Left ventricle myocardium inferior (tissue), 1 donor: Measurements from ENCODE around the gene LRRD1. TPM values are rescaled to one million over a fixed set of nuclear protein-coding genes. Genes with fewer than 3 reads are reported as not detected.
"Not testable (repeated sequence)": the region's sequence is repeated elsewhere in the genome, so short reads cannot be mapped to it uniquely, and the experiment has no call there.

Source experiments
- DNase-seq: peaks from one replicate; pipeline ENCODE4 v3.0.0-alpha.2; 2020
- H3K27ac ChIP-seq: fragments of 200-600 bp; replicated peaks from 2 replicates; pipeline ENCODE4 v1.8.0; 2021
- H3K27me3 ChIP-seq: fragments of 200-600 bp; 2 replicates; pipeline ENCODE4 v1.8.0; 2021; ENCODE audit warnings: low read depth
- H3K36me3 ChIP-seq: fragments of 200-600 bp; 2 replicates; pipeline ENCODE4 v1.8.0; 2021
- H3K4me1 ChIP-seq: fragments of 200-600 bp; 2 replicates; pipeline ENCODE4 v1.8.0; 2021
- H3K4me3 ChIP-seq: fragments of 200-600 bp; 2 replicates; pipeline ENCODE4 v1.8.0; 2021; ENCODE audit warnings: mild to moderate bottlenecking, moderate library complexity
- H3K9me3 ChIP-seq: fragments of 200-600 bp; replicated peaks from 2 replicates; pipeline ENCODE4 v1.8.0; 2021
- intact Hi-C: fragments of 100-400 bp; cut with micrococcal nuclease; formaldehyde crosslinking; loops from one replicate; pipeline ENCODE4 v1.11.0; 2022
- total RNA-seq: library from RNA; stranded (reverse); fragmentation: NEBNext Ultra II Directional; extraction: Animal tissue kit (Norgen Biotek cat#: 25700); gene quantifications from one replicate; pipeline ENCODE4 v1.2.1, GENCODE V29; 2021
- TF ChIP-seq, protein P1 (sequence below): fragments of 200-600 bp; IDR thresholded peaks from 2 replicates; pipeline ENCODE4 v1.8.0; 2021; ENCODE audit warnings: antibody characterized with exemption, mild to moderate bottlenecking, borderline replicate concordance
- donor health status: DM: no; HTN: yes; CAD: no; lungs with severe emphysema.

The LRRD1 gene
- total RNA-seq, 1 donor from 2014 or later = not detected

DNA sequence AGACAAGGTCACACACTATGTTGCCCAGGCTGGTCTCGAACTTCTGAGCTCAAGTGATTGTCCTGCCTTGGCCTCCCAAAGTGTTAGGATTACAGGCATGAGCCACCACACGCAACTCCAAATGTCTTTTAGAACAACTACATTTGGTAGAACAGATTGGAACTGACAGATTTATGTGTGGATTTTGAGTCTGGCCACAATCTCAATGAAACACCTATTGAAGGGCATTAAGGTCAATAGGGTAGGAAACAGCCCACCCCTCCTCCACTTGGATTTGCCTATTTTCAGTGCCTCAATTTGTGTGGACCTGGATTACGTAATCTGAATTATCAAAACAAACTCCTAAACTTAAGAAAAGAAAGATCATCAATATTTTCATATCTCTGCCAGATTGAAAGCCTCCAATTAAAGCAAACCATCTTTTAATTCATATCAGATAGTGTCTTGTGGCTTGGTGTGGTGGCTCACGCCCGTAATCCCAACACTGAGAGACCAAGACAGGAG is 29.2 kb downstream of the LRRD1 start:
- Histone ChIP-seq H3K4me3 (no peak overlapping the region), H3K4me1 (no peaks in the 10 kb centered on the region), H3K36me3 (no peaks in the 10 kb centered on the region), H3K27me3 (no peaks in the 10 kb centered on the region), H3K27ac (no peak overlapping the region), H3K9me3 (no peaks in the 10 kb centered on the region)
- TF ChIP-seq, protein P1, sequence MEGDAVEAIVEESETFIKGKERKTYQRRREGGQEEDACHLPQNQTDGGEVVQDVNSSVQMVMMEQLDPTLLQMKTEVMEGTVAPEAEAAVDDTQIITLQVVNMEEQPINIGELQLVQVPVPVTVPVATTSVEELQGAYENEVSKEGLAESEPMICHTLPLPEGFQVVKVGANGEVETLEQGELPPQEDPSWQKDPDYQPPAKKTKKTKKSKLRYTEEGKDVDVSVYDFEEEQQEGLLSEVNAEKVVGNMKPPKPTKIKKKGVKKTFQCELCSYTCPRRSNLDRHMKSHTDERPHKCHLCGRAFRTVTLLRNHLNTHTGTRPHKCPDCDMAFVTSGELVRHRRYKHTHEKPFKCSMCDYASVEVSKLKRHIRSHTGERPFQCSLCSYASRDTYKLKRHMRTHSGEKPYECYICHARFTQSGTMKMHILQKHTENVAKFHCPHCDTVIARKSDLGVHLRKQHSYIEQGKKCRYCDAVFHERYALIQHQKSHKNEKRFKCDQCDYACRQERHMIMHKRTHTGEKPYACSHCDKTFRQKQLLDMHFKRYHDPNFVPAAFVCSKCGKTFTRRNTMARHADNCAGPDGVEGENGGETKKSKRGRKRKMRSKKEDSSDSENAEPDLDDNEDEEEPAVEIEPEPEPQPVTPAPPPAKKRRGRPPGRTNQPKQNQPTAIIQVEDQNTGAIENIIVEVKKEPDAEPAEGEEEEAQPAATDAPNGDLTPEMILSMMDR = no peak
- DNase-seq = no peak
- intact Hi-C loops = no loop called here

DNA sequence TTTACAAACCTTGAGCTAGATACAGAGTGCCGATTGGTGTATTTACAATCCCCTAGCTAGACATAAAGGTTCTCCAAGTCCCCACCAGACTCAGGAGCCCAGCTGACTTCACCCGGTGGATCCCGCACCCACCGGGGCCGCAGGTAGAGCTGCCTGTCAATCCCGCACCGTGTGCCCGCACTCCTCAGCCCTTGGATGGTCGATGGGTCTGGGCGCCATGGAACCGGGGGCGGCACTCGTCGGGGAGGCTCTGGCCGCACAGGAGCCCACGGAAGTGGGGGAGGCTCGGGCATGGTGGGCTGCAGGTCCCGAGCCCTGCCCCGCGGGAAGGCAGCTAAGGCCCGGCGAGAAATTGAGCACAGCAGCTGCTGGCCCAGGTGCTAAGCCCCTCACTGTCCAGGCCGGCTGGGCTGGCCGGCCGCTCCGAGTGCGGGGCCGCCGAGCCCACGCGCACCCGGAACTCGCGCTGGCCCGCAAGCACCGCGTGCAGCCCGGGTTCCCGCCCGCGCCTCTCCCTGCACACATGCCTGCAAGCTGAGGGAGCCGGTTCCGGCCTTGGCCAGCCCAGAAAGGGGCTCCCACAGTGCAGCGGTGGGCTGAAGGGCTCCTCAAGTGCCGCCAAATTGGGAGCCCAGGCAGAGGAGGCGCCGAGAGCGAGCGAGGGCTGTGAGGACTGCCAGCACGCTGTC is 35.6 kb downstream of the LRRD1 start:
- H3K27ac ChIP-seq, H3K4me3 ChIP-seq, H3K27me3 ChIP-seq, intact Hi-C loops, DNase-seq, H3K36me3 ChIP-seq, H3K9me3 ChIP-seq, H3K4me1 ChIP-seq: not testable (repeated sequence)

DNA sequence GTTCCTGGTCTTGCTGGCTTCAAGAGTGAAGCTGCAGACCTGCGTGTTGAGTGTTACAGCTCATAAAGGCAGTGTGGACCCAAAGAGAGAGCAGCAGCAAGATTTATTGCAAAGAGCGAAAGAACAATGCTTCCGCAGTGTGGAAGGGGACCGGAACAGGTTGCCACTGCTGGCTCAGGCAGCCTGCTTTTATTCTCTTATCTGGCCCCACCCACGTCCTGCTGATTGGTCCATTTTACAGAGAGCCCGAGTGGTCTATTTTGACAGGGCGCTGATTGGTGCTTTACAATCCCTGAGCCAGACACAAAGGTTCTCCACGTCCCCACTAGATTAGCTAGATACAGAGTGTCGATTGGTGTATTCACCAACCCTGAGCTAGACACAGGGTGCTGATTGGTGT is 36.2 kb downstream of the LRRD1 start:
- intact Hi-C loops, H3K27ac ChIP-seq, DNase-seq, H3K27me3 ChIP-seq, H3K36me3 ChIP-seq, H3K4me1 ChIP-seq, H3K4me3 ChIP-seq, H3K9me3 ChIP-seq: not testable (repeated sequence)

DNA sequence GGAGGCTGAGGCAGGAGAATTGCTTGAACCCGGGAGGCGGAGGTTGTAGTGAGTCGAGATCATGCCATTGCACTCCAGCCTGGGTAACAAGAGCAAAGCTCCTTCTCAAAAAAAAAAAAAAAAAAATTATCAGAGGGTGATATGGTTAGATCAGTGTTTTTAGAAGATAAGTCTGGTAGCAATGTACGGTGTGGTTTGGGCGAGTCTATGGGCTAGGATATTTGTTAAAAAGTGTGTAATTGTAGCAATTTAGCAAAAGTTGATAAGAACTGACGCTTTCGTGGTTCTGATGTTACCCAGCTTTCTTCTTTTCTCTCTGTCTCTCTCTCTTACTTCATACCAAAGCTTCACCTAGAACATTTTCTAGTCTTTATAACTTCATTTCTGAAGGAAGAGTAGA is 37.8 kb downstream of the LRRD1 start:
- H3K9me3 ChIP-seq = no peaks in the 10 kb centered on the region
- H3K4me1 ChIP-seq = no peaks in the 10 kb centered on the region
- no peaks in the 10 kb centered on the region for H3K27me3 ChIP-seq
- no peak overlapping the region for H3K27ac ChIP-seq
- TF ChIP-seq, protein P1 = no peak
- no peak overlapping the region for H3K4me3 ChIP-seq
- H3K36me3 ChIP-seq = no peaks in the 10 kb centered on the region
- DNase-seq = no peak
- intact Hi-C loops = no loop called here

DNA sequence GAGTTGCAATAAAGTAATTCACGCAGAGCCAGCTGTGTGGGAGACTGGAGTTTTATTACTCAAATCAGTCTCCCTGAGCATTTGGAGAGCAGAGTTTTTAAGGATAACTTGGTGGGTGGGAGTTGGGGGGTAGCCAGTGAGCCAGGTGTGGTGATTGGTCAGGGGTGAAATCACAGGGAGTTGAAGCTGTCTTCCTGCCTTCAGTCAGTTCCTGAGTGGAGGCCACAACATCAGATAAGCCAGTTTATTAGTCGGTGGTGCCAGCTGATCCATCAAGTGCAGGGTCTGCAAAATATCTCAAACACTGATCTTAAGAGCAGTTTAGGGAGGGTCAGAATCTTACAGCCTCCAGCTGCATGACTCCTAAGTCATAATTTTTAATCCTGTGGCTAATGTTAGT is 41.4 kb downstream of the LRRD1 start:
- Histone ChIP-seq H3K4me3 (no peak overlapping the region), H3K27ac (no peak overlapping the region), H3K9me3 (no peaks in the 10 kb centered on the region), H3K36me3 (no peaks in the 10 kb centered on the region), H3K4me1 (peaks cover 26% of the 10 kb centered on the region), H3K27me3 (no peaks in the 10 kb centered on the region)
- intact Hi-C loops = no loop called here
- TF ChIP-seq, protein P1 = no peak
- no peak for DNase-seq

DNA sequence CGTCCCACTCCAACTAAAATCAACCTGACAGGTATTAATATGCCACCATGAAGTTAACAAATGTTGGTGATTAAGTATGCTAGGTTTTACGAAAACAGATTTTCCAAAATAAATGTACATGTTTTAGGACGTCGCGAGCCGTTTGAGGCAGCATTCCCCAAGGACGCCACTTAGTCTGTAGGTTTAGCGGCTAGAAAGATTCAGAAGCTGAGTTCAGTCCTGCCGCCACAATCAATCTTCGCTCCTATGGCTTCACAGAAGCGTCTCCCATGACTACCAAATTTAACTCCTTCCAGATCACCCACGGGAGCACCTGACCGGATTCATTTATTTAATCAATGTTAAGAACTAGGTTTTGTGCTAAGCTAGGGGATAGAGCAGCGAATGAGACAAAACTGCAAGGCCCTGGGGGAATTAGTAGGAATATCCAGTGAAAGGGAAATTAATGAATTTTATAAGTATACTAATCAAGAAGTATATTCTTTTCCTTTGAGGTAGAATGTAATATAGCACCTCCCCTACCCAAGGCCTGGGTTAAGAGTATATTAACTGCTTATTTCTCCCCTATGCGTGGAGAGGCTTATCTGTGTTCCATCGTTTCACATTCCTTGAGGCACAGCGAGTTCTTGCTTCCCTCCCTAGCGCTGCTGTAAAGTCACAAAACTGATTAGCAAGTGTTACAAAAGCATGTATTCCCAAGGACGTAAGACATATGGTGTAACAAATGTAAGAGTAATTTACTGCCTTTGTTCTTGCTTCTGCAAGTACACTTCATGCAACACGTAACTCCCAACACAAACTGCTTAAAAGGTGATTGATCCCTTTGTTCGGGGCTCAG is 43.7 kb downstream of the LRRD1 start:
- intact Hi-C loops = no loop called here
- H3K9me3 ChIP-seq = no peaks in the 10 kb centered on the region
- peaks cover 7% of the 10 kb centered on the region for H3K36me3 ChIP-seq
- H3K4me3 ChIP-seq = peak overlapping the region; percentile 97
- peaks cover 30% of the 10 kb centered on the region for H3K4me1 ChIP-seq
- no peak for DNase-seq
- peak overlapping the region; percentile 95 for H3K27ac ChIP-seq
- H3K27me3 ChIP-seq = no peaks in the 10 kb centered on the region
- TF ChIP-seq, protein P1 = no peak
